ENCODE results near the gene TMEM202.
"Not testable (repeated sequence)": the region's sequence is repeated elsewhere in the genome, so short reads cannot be mapped to it uniquely, and the experiment has no call there.

TMEM202 gene

DNA sequence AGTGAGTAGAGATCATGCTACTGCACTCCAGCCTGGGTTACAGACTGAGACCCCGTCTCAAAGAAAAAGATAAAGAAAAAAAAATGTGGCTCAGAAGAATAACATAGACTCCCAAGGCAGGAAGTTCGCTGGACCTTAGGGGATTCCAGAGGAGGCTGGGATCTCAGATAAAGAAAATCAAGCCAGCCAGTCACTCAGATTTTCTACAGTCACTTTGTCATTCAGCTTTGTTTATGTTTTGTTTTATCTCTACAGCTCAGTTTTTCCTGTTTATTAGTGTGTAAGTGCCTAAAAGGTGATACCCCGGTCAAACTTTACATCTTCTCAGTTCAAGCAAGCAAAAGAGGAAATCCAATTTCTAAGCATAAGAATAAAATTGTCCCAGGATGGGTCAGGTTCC lies 6.3 kb downstream of the TMEM202 start:
- DNase-seq: no peak

DNA sequence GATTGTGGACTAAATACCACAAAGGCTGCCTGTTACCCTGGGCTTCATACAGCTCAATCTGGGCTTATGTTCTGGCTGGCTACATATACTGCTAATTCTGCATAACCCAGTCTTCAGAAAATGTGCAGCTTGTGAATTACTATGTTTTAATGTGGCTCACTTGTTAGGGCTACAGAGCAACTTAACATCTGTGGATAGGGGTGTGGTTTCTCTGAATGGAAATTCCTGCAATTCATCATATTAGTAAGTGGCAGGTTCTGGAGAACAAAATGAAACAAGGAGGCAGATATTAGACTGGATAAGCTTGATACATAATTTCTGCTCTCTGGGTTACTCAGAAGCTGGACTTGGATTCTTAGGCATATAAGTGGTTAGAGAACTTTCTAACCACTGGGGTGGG lies 6.7 kb downstream of the TMEM202 start:
- no peak for DNase-seq

- no peak for DNase-seq
These were observed 8.8 kb downstream of the TMEM202 start for GRCh38 chr15:72406936-72407335.

- DNase-seq: no peak
These were observed 13.0 kb downstream of the TMEM202 start for GRCh38 chr15:72411111-72411510.

- DNase-seq: no peak
These were observed 13.4 kb downstream of the TMEM202 start for GRCh38 chr15:72411544-72411943.

DNA sequence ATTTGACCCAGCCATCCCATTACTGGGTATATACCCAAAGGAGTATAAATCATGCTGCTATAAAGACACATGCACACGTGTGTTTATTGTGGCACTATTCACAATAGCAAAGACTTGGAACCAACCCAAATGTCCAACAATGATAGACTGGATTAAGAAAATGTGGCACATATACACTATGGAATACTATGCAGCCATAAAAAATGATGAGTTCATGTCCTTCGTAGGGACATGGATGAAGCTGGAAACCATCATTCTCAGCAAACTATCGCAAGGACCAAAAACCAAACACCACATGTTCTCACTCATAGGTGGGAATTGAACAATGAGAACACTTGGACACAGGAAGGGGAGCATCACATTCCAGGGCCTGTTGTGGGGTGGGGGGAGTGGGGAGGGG lies 15.2 kb downstream of the TMEM202 start:
- DNase-seq: not testable (repeated sequence)

DNA sequence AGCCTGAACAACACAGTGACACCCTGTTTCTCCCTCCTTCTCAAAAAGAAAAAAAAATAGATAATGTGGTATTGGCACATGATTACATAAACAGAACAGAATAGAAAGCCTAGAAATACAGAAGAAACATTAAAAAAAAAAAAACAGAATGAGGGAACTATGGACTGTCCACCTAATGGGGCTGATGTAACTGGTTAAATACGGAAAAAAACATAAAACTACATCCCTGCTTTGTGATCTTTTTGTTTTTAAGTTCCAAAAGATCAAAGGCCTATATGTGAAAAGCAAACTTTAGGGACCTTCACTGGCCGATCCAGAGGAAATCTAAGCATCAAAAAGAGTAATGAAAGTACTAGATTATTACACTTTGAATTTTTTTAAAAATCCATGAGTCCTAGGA lies 17.2 kb downstream of the TMEM202 start:
- DNase-seq: no peak

DNA sequence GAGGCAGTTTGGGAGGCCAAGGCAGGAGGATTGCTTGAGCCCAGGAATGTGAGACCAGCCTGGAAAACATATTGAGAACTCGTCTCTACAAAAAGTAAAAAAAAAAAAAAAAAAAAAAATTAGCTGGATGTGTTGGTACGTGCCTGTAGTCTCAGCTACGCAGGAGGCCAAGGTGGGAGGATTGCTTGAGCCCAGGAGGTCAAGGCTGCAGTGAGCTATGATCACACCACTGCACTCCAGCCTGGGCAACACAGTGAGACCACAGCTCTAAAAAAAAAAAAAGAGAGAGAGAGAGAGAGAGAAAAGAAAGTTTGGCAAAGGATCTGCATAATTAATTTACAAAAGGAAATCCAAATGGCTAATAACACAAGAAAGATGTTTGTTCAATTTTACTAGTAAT lies 21.7 kb downstream of the TMEM202 start:
- not testable (repeated sequence) for DNase-seq

DNA sequence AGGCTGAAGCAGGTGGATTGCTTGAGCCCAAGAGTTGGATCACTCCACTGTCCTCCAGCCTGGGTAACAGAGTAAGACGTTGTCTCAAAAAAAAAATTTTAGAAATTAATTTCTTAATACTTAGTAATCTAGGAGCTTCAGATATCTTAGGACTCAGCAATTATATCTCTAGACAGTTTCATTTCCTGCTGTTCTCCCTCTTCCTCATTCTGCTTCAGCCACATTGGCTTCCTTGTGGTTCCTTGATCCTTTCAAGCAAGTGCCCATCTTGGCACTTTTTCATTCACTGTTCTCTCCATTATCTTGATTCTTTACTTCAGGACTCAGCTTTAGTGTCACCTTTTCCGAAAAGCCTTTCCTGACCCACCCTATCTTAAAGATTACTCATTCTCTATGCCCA lies 22.5 kb downstream of the TMEM202 start:
- no peak for DNase-seq

- DNase-seq: no peak
These were observed 23.4 kb downstream of the TMEM202 start for GRCh38 chr15:72421484-72421883.

GRCh38 chr15:72423256-72423655 lies 25.2 kb downstream of the TMEM202 start:
- no peak for DNase-seq

DNA sequence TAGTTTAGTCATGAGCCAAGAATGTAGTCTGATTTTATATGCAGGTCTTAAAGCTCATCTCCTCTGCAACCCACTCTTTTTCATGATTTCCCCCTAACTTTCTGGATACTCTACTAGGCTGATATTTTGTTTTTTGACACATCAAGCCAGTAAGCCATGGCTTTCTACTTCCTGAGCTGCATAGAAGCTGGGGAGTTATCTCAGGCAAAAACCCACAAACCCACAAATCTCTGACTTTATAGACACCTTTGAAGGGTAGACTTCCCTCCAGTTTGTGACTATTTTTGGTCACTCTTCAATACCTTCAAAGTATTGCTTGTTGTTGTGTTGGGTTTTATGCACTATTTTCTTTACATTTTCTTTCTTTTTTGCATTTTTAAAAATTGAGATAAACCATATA lies 28.6 kb downstream of the TMEM202 start:
- DNase-seq: no peak

DNA sequence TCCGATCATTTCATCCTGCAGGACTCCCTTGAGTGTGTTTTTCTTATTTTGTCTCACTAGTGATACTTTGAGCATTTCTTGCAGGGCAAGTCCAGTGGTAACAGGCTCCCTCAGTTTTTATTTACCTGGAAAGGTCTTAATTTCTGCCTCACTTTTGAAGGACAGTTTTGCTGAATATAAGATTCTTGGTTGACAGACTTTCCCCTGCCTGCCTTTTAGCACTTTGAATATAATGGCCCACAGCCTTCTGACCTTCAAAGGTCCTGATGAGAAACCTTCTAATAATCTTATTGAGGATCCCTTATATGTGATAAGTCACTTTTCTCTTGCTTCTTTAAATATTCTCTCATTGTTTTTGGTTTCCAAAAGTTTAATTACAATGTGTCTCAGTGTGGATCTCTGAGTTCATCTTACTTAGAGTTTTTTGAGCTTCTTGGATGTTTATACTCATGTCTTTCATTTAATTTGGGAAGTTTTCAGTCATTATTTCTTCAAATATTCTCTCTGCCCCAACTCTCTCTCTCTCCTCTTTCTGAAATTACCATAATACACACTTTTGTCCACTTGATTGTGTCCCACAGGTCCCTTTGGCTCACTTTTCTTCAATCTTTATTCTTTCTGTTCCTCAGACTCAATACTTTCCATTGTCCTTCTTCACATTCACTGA lies 39.7 kb downstream of the TMEM202 start:
- DNase-seq: no peak

GRCh38 chr15:72442848-72443247 lies 44.7 kb downstream of the TMEM202 start:
- not testable (repeated sequence) for DNase-seq

- no peak for DNase-seq
These were observed 47.3 kb downstream of the TMEM202 start for GRCh38 chr15:72445426-72445825.

- no peak for DNase-seq
These were observed 52.7 kb downstream of the TMEM202 start for GRCh38 chr15:72450805-72451204.

DNA sequence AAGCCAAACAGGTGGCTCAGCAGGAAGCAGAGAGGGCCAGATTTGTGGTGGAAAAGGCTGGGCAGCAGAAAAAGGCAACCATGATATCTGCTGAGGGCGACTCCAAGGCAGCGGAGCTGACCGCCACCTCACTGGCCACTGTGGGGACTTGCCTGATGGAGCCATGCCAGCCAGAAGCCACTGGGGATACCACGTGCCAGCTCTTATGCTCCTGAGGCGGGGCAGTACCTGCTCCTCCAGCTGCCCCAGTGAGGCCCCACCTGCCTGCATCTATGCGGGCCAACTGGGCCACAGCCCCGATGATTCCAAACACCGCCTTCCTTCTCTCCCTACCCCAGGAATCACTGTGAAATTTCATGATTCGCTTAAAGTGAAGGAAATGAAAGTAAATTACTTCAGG lies 53.1 kb downstream of the TMEM202 start:
- DNase-seq: no peak

GRCh38 chr15:72456684-72457083 lies 58.6 kb downstream of the TMEM202 start:
- no peak for DNase-seq

Data from GDM1 (cell line).